ENCODE data around the gene CHIT1. TPM values are rescaled to one million over a fixed set of nuclear protein-coding genes. Genes with fewer than 3 reads are reported as not detected.

The CHIT1 gene
- total and polyA plus RNA-seq, 9 of the 15 experiments (the other 6 are each of a cell fraction or from before 2014, with no cell fraction given): not detected

DNA sequence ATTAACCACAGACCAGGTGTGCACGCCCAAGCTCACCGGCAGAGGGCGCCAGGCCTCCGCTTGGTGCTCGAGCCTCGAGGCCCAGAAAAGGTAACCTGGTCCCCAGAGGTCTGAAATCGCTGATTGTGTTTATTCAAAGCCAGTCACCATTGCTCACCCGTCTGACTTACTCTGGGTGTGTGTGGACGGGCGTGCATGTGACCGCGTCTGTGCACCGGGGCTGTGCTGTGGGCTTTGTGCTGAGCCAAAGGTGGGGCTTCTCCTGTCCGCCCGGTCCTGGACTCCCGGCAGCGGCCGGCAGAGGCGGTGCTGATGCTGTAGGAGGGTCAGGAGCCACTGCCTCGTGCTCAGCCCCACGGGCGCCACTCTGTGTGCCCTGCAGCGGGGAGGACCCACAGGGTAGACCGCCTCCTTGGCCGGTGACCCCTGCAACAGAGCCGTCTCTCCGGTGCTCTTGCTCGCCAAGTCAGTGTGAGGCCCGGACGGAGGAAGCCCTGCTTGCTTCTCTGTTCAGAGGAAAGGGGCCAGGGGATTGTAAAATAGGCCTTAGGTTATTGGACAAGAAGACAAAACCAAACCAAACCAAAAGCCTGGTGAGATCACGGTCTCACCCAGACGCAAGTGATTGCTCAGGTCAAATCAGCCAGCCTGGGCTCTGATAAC lies 43.9 kb upstream of the CHIT1 start (continued):
- TF ChIP-seq ZNF232 (CRISPR knock-in tag; IDR thresholded peaks at IDR 0.05): no peak
- TF ChIP-seq PTRF (tag; IDR thresholded peaks at IDR 0.05): no peak
- TF ChIP-seq, protein P1, sequence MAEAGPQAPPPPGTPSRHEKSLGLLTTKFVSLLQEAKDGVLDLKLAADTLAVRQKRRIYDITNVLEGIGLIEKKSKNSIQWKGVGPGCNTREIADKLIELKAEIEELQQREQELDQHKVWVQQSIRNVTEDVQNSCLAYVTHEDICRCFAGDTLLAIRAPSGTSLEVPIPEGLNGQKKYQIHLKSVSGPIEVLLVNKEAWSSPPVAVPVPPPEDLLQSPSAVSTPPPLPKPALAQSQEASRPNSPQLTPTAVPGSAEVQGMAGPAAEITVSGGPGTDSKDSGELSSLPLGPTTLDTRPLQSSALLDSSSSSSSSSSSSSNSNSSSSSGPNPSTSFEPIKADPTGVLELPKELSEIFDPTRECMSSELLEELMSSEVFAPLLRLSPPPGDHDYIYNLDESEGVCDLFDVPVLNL (CRISPR knock-in tag; IDR thresholded peaks at IDR 0.05; ENCODE audit: low read depth): no peak
- no peak for TF ChIP-seq MTA2 (IDR thresholded peaks at IDR 0.05; ENCODE audit: low read depth)
- TF ChIP-seq PHF21A (IDR thresholded peaks at IDR 0.05; ENCODE audit: borderline replicate concordance, low read depth): peak; percentile 29; the same call in 1 of the 2 replicates
- no peak for TF ChIP-seq ZNF408 (CRISPR knock-in tag; IDR thresholded peaks at IDR 0.05; ENCODE audit: low read depth)
- no peak for TF ChIP-seq ZNF507 (tag; conservative IDR thresholded peaks at IDR 0.05)
- TF ChIP-seq, protein P2, sequence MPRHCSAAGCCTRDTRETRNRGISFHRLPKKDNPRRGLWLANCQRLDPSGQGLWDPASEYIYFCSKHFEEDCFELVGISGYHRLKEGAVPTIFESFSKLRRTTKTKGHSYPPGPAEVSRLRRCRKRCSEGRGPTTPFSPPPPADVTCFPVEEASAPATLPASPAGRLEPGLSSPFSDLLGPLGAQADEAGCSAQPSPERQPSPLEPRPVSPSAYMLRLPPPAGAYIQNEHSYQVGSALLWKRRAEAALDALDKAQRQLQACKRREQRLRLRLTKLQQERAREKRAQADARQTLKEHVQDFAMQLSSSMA (CRISPR knock-in tag; IDR thresholded peaks at IDR 0.05): no peak
- no peak for TF ChIP-seq ZBTB43 (CRISPR knock-in tag; IDR thresholded peaks at IDR 0.05)
- TF ChIP-seq EP400 (IDR thresholded peaks at IDR 0.05): no peak
- no peak for TF ChIP-seq ELF2 (CRISPR knock-in tag; IDR thresholded peaks at IDR 0.05)
- no peak for TF ChIP-seq ZBTB12 (CRISPR knock-in tag; IDR thresholded peaks at IDR 0.05)
- TF ChIP-seq ZKSCAN1 (IDR thresholded peaks at IDR 0.05; ENCODE audit: low read depth, low read length): no peak
- TF ChIP-seq, protein P3, sequence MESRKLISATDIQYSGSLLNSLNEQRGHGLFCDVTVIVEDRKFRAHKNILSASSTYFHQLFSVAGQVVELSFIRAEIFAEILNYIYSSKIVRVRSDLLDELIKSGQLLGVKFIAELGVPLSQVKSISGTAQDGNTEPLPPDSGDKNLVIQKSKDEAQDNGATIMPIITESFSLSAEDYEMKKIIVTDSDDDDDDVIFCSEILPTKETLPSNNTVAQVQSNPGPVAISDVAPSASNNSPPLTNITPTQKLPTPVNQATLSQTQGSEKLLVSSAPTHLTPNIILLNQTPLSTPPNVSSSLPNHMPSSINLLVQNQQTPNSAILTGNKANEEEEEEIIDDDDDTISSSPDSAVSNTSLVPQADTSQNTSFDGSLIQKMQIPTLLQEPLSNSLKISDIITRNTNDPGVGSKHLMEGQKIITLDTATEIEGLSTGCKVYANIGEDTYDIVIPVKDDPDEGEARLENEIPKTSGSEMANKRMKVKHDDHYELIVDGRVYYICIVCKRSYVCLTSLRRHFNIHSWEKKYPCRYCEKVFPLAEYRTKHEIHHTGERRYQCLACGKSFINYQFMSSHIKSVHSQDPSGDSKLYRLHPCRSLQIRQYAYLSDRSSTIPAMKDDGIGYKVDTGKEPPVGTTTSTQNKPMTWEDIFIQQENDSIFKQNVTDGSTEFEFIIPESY (CRISPR knock-in tag; IDR thresholded peaks at IDR 0.05): peak; percentile 81
- no peak for TF ChIP-seq USF2 (CRISPR knock-in tag; IDR thresholded peaks at IDR 0.05)
- no peak for TF ChIP-seq SRSF3 (IDR thresholded peaks at IDR 0.05; ENCODE audit: insufficient read depth, low read length)
- TF ChIP-seq, protein P4, sequence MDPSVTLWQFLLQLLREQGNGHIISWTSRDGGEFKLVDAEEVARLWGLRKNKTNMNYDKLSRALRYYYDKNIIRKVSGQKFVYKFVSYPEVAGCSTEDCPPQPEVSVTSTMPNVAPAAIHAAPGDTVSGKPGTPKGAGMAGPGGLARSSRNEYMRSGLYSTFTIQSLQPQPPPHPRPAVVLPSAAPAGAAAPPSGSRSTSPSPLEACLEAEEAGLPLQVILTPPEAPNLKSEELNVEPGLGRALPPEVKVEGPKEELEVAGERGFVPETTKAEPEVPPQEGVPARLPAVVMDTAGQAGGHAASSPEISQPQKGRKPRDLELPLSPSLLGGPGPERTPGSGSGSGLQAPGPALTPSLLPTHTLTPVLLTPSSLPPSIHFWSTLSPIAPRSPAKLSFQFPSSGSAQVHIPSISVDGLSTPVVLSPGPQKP (CRISPR knock-in tag; IDR thresholded peaks at IDR 0.05): no peak
- TF ChIP-seq GTF2E2 (tag; IDR thresholded peaks at IDR 0.05): no peak
- no peak for TF ChIP-seq ZNF124 (CRISPR knock-in tag; IDR thresholded peaks at IDR 0.05)
- TF ChIP-seq ZC3H11A (IDR thresholded peaks at IDR 0.05; ENCODE audit: low read depth, low read length): no peak
- TF ChIP-seq POLR2AphosphoS2 (IDR thresholded peaks at IDR 0.05; ENCODE audit: low read length): no peak
